ENCODE measurements around the gene ZNF322.

The ZNF322 gene

GRCh38 chr6:26597389-26597766 lies 62.2 kb downstream of the ZNF322 start:
- no peak for DNase-seq (ENCODE audit: extremely low spot score)
- ChIA-PET POLR2A (no interaction called here), CTCF (no interaction called here)
- TF ChIP-seq ZNF384 (IDR thresholded peaks at IDR 0.05) (no peak), FOXA1 (IDR thresholded peaks at IDR 0.05) (no peak), HDGF (IDR thresholded peaks at IDR 0.05; ENCODE audit: borderline replicate concordance) (no peak), FOXM1 (IDR thresholded peaks at IDR 0.05; ENCODE audit: borderline replicate concordance) (no peak), NFRKB (IDR thresholded peaks at IDR 0.05) (no peak), CTBP1 (IDR thresholded peaks at IDR 0.05; ENCODE audit: borderline replicate concordance) (no peak), SP1 (IDR thresholded peaks at IDR 0.05) (no peak), FOXK2 (IDR thresholded peaks at IDR 0.05) (no peak), ELF4 (IDR thresholded peaks at IDR 0.05) (no peak), PKNOX1 (IDR thresholded peaks at IDR 0.05) (no peak), ARNT (IDR thresholded peaks at IDR 0.05) (no peak), TARDBP (IDR thresholded peaks at IDR 0.05) (no peak), LEF1 (IDR thresholded peaks at IDR 0.05; ENCODE audit: borderline replicate concordance) (no peak)

- TF ChIP-seq CTBP1 (IDR thresholded peaks at IDR 0.05; ENCODE audit: borderline replicate concordance), result no peak
- TF ChIP-seq NFRKB (IDR thresholded peaks at IDR 0.05), result no peak
- TF ChIP-seq L3MBTL2 (conservative IDR thresholded peaks at IDR 0.05), result peak; percentile 45
- no peak for TF ChIP-seq BHLHE40 (IDR thresholded peaks at IDR 0.05; ENCODE audit: borderline replicate concordance)
- no peak for TF ChIP-seq HDGF (IDR thresholded peaks at IDR 0.05; ENCODE audit: borderline replicate concordance)
- no peak for TF ChIP-seq SP1 (IDR thresholded peaks at IDR 0.05)
- TF ChIP-seq LEF1 (IDR thresholded peaks at IDR 0.05; ENCODE audit: borderline replicate concordance), result no peak
- TF ChIP-seq ZNF384 (IDR thresholded peaks at IDR 0.05), result no peak
- peak; percentile 98 for TF ChIP-seq PKNOX1 (IDR thresholded peaks at IDR 0.05)
- TF ChIP-seq FOXM1 (IDR thresholded peaks at IDR 0.05; ENCODE audit: borderline replicate concordance), result no peak
- TF ChIP-seq ARNT (IDR thresholded peaks at IDR 0.05), result no peak
- TF ChIP-seq ELF4 (IDR thresholded peaks at IDR 0.05), result peak; percentile 73
- peak; percentile 96 for TF ChIP-seq FOXK2 (IDR thresholded peaks at IDR 0.05)
- TF ChIP-seq SUZ12 (IDR thresholded peaks at IDR 0.05), result no peak
- no peak for TF ChIP-seq FOXA1 (IDR thresholded peaks at IDR 0.05)
- no peak for TF ChIP-seq TARDBP (IDR thresholded peaks at IDR 0.05)
- peak; percentile 95 for DNase-seq (ENCODE audit: extremely low spot score)
- ChIA-PET CTCF (interaction anchor here (3.4 kb wide), 1 partner anchor 18 kb away, joined by 27 read pairs; no protein-coding TSS in a partner anchor), POLR2A (interaction anchor here (0.9 to 4.6 kb wide), 6 partner anchors 16 to 506 kb away, joined by 3 to 43 read pairs (median 4); a partner anchor contains a TSS)
These were observed 62.8 kb downstream of the ZNF322 start, which contains the start of gene ABT1 for GRCh38 chr6:26596579-26597388. TSS of gene ABT1 (plus strand) at chr6:26596953. CDS start at chr6:26596983, 30 bp downstream.

- peak; percentile 74 for DNase-seq (ENCODE audit: extremely low spot score)
- ChIA-PET POLR2A (interaction anchor here (0.5 to 4.6 kb wide), 25 partner anchors 9 to 1469 kb away, joined by 3 to 43 read pairs (median 4); partner anchors contain the start of gene HMGN4), CTCF (interaction anchor here (0.5 to 3.4 kb wide), 17 partner anchors 10 to 1185 kb away, joined by 3 to 27 read pairs (median 4); no protein-coding TSS in a partner anchor)
- TF ChIP-seq ELF4 (IDR thresholded peaks at IDR 0.05) (no peak), ZNF384 (IDR thresholded peaks at IDR 0.05) (no peak), FOXA1 (IDR thresholded peaks at IDR 0.05) (no peak), BHLHE40 (IDR thresholded peaks at IDR 0.05; ENCODE audit: borderline replicate concordance) (no peak), L3MBTL2 (conservative IDR thresholded peaks at IDR 0.05) (no peak), PKNOX1 (IDR thresholded peaks at IDR 0.05) (no peak), FOXK2 (IDR thresholded peaks at IDR 0.05) (no peak), CTBP1 (IDR thresholded peaks at IDR 0.05; ENCODE audit: borderline replicate concordance) (no peak; the same call in 1 of the 2 replicates), ARNT (IDR thresholded peaks at IDR 0.05) (no peak), LEF1 (IDR thresholded peaks at IDR 0.05; ENCODE audit: borderline replicate concordance) (no peak), SUZ12 (IDR thresholded peaks at IDR 0.05) (no peak)
These were observed 63.8 kb downstream of the ZNF322 start for GRCh38 chr6:26595669-26596269.

- POLR2A ChIA-PET, result interaction anchor here (0.6 to 4.6 kb wide), 23 partner anchors 10 to 1470 kb away, joined by 3 to 43 read pairs (median 4); a partner anchor contains a TSS
- CTCF ChIA-PET, result interaction anchor here (0.5 to 3.4 kb wide), 19 partner anchors 9 to 642 kb away, joined by 3 to 27 read pairs (median 4); no protein-coding TSS in a partner anchor
- peak; percentile 34; the same call in 1 of the 2 replicates for TF ChIP-seq L3MBTL2 (conservative IDR thresholded peaks at IDR 0.05)
- no peak for TF ChIP-seq LEF1 (IDR thresholded peaks at IDR 0.05; ENCODE audit: borderline replicate concordance)
- 0 out of 2 replicates have a peak, but pooled peaks have one; percentile 24 for TF ChIP-seq CTBP1 (IDR thresholded peaks at IDR 0.05; ENCODE audit: borderline replicate concordance)
- TF ChIP-seq PKNOX1 (IDR thresholded peaks at IDR 0.05), result no peak
- DNase-seq (ENCODE audit: extremely low spot score), result no peak
These were observed 64.6 kb downstream of the ZNF322 start for GRCh38 chr6:26594730-26595632.
